Tibial artery (tissue), 4 donors: ENCODE results near the gene DUT.

ENCODE experiments used
- DNase-seq, 2 donors: peaks; one replicate each; pipeline ENCODE4 v3.0.0-alpha.2; 2019
- H3K27ac ChIP-seq, 2 donors: fragments of 200-600 bp; sonication (generic) in 1 of 2; 1 replicate in 1 of 2; 2 replicates in 1 of 2; pipeline ENCODE4 v1.5.1; 2018 to 2019; ENCODE audit warnings: mild to moderate bottlenecking in 1 of 2
- H3K27me3 ChIP-seq, 2 donors: fragments of 200-600 bp; sonication (generic) in 1 of 2; one replicate each; pipeline versions ENCODE4 v1.5.1 to v1.6.0; 2016 to 2019
- H3K36me3 ChIP-seq, 3 donors: fragments of 200-600 bp; sonication (generic) in 2 of 3; one replicate each; pipeline ENCODE4 v1.5.1; 2016 to 2019; ENCODE audit warnings: mild to moderate bottlenecking in 2 of 3
- H3K4me1 ChIP-seq, 4 donors: fragments of 200-600 bp; sonication (generic) in 2 of 4; 1 replicate in 3 of 4; 2 replicates in 1 of 4; pipeline ENCODE4 v1.5.1; 2016 to 2019
- H3K4me3 ChIP-seq, 2 donors: fragments of 200-600 bp; sonication (generic) in 1 of 2; 1 replicate in 1 of 2; 2 replicates in 1 of 2; pipeline ENCODE4 v1.5.1; 2018 to 2019; ENCODE audit warnings: mild to moderate bottlenecking in 2 of 2
- H3K9me3 ChIP-seq, 3 donors: fragments of 200-600 bp; sonication (generic) in 1 of 3; one replicate each; pipeline ENCODE4 v1.5.1; 2016 to 2019
- CTCF ChIP-seq, 2 experiments: fragments of 200-600 bp in 1 of 2; fragments of 450-650 bp in 1 of 2; IDR thresholded peaks; one replicate each; pipeline ENCODE4 v1.5.1; 2017 to 2019; ENCODE audit warnings: antibody characterized with exemption in 2 of 2, mild to moderate bottlenecking in 1 of 2, moderate library complexity in 1 of 2
- intact Hi-C: fragments of 100-400 bp; cut with DNase I; formaldehyde crosslinking; loops from one replicate; pipeline ENCODE4 v1.15.0; 2023; ENCODE audit warnings: low total_unique reads

DUT gene

GRCh38 chr15:48289628-48290027 is 41.6 kb upstream of the DUT start:
- intact Hi-C loops: no loop called here
- no peak overlapping the region for H3K4me3 ChIP-seq
- TF ChIP-seq CTCF (IDR thresholded peaks at IDR 0.05): no peak
- no peaks in the 10 kb centered on the region for H3K9me3 ChIP-seq
- DNase-seq: no peak
- H3K4me1 ChIP-seq: peaks cover 0 to 29% (median 9%) of the 10 kb centered on the region in 4 donors
- H3K27ac ChIP-seq: no peak overlapping the region
- no peaks in the 10 kb centered on the region for H3K36me3 ChIP-seq
- H3K27me3 ChIP-seq: no peaks in the 10 kb centered on the region

- H3K4me1 ChIP-seq: peaks cover 0 to 3% (median 0%) of the 10 kb centered on the region in 4 donors
- no peak for TF ChIP-seq CTCF (IDR thresholded peaks at IDR 0.05)
Measured at GRCh38 chr15:48292458-48292857, 38.8 kb upstream of the DUT start.

GRCh38 chr15:48297668-48298067 is 33.6 kb upstream of the DUT start:
- H3K4me3 ChIP-seq: no peak overlapping the region
- H3K27ac ChIP-seq: no peak overlapping the region
- H3K27me3 ChIP-seq: no peaks in the 10 kb centered on the region
- no peaks in the 10 kb centered on the region for H3K4me1 ChIP-seq
- no peaks in the 10 kb centered on the region for H3K36me3 ChIP-seq
- DNase-seq: no peak
- intact Hi-C loops: no loop called here
- no peak for TF ChIP-seq CTCF (IDR thresholded peaks at IDR 0.05)
- H3K9me3 ChIP-seq: no peaks in the 10 kb centered on the region

More at GRCh38 chr15:48292458-48292857, 38.8 kb upstream of the DUT start:
- Histone ChIP-seq H3K36me3 (no peaks in the 10 kb centered on the region), H3K4me3 (no peak overlapping the region), H3K27ac (no peak overlapping the region), H3K27me3 (no peaks in the 10 kb centered on the region), H3K9me3 (no peaks in the 10 kb centered on the region)
- intact Hi-C loops: no loop called here
- no peak for DNase-seq

- Histone ChIP-seq H3K9me3 (no peaks in the 10 kb centered on the region), H3K4me1 (no peaks in the 10 kb centered on the region), H3K36me3 (no peaks in the 10 kb centered on the region), H3K27ac (no peak overlapping the region), H3K27me3 (no peaks in the 10 kb centered on the region), H3K4me3 (no peak overlapping the region)
- intact Hi-C loops: no loop called here
- DNase-seq: no peak
- no peak for TF ChIP-seq CTCF (IDR thresholded peaks at IDR 0.05)
Measured at GRCh38 chr15:48298914-48299313, 32.3 kb upstream of the DUT start.

- H3K27me3 ChIP-seq: no peaks in the 10 kb centered on the region
- no peaks in the 10 kb centered on the region for H3K4me1 ChIP-seq
- no peak for DNase-seq
- no peak for TF ChIP-seq CTCF (IDR thresholded peaks at IDR 0.05)
- no peaks in the 10 kb centered on the region for H3K9me3 ChIP-seq
- H3K27ac ChIP-seq: no peak overlapping the region
- no peak overlapping the region for H3K4me3 ChIP-seq
- intact Hi-C loops: no loop called here
- H3K36me3 ChIP-seq: no peaks in the 10 kb centered on the region
Measured at GRCh38 chr15:48300038-48300437, 31.2 kb upstream of the DUT start.

- H3K4me3 ChIP-seq: no peak overlapping the region
- H3K9me3 ChIP-seq: no peaks in the 10 kb centered on the region
- H3K27me3 ChIP-seq: no peaks in the 10 kb centered on the region
- no peaks in the 10 kb centered on the region for H3K4me1 ChIP-seq
- H3K36me3 ChIP-seq: no peaks in the 10 kb centered on the region
- no peak overlapping the region for H3K27ac ChIP-seq
- intact Hi-C loops: no loop called here
- no peak for TF ChIP-seq CTCF (IDR thresholded peaks at IDR 0.05)
- DNase-seq: no peak
Measured at GRCh38 chr15:48304398-48304797, 26.8 kb upstream of the DUT start.
